GM12892 (cell line): Measurements from ENCODE around the gene RNASE13.

Experiments used
- DNase-seq: peaks from one replicate; pipeline ENCODE4 v3.0.0; 2011; ENCODE audit not compliant: insufficient read length
- FAIRE-seq: peaks from 2 replicates; lab custom pipeline; 2011; peaks lifted over from hg19 to GRCh38; lab: Jason Lieb, UNC
- POLR2A ChIP-seq: IDR thresholded peaks from 2 replicates; pipeline ENCODE4 v1.6.1; 2011; ENCODE audit warnings: low read depth, low read length, control low read depth
- POLR2AphosphoS5 ChIP-seq: IDR thresholded peaks from 2 replicates; pipeline ENCODE4 v1.6.1; 2011; ENCODE audit warnings: low read depth, low read length, control low read depth
- TAF1 ChIP-seq: IDR thresholded peaks from 2 replicates; pipeline ENCODE4 v1.6.1; 2011; ENCODE audit warnings: low read depth, mild to moderate bottlenecking, control low read depth, low read length, borderline replicate concordance

The RNASE13 gene

DNA sequence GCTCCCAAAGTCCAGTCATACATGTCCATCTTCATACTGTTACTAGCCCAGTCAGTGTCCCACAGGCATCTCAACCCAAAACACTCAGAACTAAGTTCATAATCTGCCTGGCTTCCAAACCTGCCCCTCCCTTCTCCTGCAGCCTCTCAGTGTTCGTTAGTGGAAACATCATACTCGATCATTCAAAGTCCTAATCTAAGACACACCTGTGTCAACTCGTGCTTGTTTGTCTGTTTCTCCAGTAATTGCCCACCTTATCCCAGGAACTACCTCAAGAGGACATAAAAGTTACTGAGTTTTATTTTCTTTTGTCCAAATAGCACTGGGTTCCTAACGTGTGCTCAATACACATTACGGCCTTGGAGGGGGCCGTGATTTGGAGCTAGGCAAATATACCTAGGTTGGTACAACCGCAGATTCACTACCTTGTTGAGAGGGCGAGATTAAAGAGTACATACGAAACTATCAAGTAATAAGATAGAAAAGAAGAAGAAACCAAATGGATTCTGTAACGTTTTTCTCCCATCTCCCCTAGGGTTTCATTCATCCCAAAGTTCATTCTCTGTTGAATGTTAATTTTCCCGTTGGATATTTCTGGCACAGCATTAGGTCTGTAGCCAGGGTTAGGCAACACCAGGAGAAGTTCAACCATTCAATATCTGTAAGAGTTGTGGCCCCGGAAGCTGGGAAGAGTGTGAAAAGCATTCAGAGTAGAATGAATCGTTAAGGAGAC, 26.2 kb upstream of the RNASE13 start:
- DNase-seq (no peak), FAIRE-seq (no peak)
- TF ChIP-seq POLR2A: no peak
- no peak for TF ChIP-seq TAF1
- no peak for TF ChIP-seq POLR2AphosphoS5

DNA sequence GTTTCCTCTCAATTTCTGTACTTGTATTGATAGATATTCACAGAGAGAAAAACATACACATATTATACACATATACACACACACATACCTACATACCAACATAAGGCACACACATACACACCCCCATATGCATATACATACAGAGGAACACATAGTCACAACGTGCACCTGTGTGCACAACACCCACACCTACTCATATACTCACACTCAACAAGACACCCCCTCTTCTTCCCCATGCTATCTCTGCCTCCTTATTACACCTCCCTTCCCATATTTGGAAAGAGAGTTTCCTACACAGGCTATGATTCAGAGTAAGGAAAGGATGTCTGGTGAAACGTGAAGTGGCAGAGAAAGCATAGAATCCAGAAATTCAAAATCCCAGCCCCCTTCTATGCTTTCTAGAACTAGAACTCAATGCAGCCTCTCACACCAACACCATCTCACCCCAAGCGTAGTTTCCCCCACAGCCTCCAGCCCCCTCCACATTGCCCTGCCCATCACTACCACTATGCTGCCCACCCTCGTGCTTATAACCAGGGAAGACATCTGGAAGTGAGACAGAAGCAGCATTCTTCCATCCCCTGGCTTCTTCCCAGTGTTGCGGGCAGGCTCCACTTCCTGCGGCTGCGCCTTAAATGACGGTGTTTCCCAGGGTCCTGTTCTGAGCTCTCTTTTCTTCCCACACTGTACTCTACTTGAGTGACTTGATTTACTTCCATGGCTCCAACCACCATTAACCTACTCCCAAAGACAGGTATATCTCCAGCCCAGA, 25.4 kb upstream of the RNASE13 start:
- FAIRE-seq: no peak
- TF ChIP-seq POLR2A: no peak
- TF ChIP-seq POLR2AphosphoS5: no peak
- TF ChIP-seq TAF1: no peak

DNA sequence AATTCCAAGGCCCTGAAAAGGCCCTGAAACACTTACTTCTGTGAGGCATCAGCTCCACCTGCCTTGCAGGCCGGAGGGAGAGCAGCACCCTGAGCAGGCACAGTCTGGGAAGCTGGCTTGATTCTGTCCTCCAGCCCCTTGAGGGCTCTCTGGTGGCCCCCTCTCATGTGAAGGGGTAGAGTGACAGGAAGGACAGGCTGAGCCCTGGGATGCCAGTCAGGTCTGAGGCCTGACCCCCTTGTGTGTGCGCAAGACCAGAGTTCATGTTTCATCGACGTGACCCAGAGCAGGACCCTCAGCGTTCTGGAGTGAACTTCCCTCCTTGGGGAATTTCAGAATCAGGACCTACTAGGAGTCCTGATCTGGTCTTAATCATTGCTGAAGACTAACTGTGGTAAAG, 24.3 kb upstream of the RNASE13 start:
- TF ChIP-seq POLR2A (no peak), TAF1 (no peak), POLR2AphosphoS5 (no peak)
- DNase-seq (no peak), FAIRE-seq (no peak)

More for the DNA sequence above, 25.4 kb upstream of the RNASE13 start:
- no peak for DNase-seq

DNA sequence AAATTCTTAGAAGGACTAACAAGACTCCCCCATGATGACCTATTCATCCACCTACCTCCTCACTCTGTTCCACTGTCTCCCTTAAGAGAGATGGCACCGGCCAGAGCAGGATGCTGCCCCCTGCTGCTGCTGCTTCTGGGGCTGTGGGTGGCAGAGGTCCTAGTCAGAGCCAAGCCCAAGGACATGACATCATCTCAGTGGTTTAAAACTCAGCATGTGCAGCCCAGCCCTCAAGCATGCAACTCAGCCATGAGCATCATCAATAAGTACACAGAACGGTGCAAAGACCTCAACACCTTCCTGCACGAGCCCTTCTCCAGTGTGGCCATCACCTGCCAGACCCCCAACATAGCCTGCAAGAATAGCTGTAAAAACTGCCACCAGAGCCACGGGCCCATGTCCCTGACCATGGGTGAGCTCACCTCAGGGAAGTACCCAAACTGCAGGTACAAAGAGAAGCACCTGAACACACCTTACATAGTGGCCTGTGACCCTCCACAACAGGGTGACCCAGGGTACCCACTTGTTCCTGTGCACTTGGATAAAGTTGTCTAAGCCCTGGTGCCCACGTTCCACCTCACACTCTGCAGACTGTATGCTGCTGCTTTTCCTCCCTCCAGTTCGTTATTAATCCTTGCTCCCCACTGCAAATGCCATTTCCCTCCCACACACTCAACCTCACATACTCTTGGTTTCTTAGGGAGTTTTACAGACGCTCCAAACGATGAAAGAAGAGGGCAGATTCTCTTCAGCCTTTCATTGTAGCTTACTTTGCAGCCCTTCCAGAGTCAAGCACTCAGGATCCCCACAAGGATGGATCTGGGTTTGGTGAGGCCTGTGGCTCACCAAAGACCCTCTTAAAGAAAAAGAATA, 23.4 kb upstream of the RNASE13 start, which contains the start of gene RNASE8:
RNASE8 (plus strand) TSS at position 20 of the 873 bp plus-strand sequence; CDS start at position 91, 71 bp downstream.
- no peak for TF ChIP-seq POLR2AphosphoS5
- no peak for TF ChIP-seq POLR2A
- no peak for TF ChIP-seq TAF1
- DNase-seq: no peak
- FAIRE-seq: no peak

DNA sequence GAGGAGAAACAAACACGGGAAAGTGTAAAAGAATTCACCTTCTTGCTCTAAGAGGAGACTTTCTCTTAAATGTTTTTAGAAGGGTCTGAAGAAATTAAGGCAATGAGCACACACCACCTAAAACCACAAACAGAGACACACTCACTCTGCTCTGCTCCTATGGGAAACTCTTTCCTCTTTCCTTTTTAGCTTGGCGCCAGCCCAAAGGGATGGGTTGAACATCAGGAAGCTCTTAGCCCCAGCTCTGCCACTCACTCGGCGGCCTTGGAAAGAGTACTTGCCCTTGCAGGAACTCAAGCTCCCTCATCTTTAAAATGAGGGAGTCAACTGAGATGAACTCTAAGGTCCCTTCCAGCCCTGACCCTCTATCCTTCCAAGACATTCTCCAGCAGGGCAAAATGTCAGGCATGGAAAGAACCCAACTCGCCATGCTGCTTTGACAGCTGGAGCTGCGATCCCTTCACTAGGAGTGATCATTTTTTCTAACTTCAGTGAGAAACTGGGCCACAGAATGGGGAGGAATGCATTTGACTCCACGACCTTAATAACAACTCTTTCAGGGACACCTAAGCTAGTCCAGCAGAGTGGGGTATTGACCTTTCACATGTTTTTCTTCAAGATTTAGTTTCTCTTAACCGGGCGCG, 22.0 kb upstream of the RNASE13 start:
- no peak for TF ChIP-seq POLR2A
- no peak for TF ChIP-seq TAF1
- TF ChIP-seq POLR2AphosphoS5: no peak
- DNase-seq (no peak), FAIRE-seq (no peak)

DNA sequence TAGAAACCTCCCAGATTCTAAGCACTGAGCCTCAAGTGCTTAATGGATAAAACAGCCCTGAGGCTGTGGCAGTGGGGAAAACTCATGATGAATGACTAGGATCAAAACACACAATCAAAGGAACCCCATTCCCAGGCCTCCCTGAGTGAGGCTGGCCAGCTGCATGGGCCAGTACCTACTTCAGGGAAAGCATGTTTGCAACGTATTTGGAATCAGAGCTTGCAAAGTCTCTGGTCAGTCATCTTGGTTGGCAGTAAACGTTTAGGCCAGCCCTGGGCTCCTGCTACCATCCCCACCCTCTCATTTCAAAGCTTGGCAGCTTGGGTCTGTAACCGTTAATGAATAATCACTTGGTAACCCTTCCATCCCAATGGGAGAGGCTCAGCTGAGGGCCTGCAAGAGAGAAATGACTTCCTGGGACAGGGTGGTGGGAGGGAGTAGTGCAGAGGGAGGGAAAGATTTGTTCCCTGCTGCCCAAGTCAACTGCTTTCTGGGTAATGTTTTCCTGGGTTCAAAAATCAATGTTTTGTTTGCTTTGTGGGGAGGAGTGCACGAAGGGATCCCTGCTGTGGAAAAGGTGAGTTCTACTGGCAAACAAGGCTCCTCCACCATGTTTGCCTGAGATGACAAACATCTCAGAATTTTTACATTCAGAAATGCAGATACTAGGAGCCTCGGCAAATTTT, 21.0 kb upstream of the RNASE13 start:
- TF ChIP-seq TAF1: no peak
- no peak for TF ChIP-seq POLR2AphosphoS5
- no peak for TF ChIP-seq POLR2A
- FAIRE-seq: no peak
- no peak for DNase-seq

DNA sequence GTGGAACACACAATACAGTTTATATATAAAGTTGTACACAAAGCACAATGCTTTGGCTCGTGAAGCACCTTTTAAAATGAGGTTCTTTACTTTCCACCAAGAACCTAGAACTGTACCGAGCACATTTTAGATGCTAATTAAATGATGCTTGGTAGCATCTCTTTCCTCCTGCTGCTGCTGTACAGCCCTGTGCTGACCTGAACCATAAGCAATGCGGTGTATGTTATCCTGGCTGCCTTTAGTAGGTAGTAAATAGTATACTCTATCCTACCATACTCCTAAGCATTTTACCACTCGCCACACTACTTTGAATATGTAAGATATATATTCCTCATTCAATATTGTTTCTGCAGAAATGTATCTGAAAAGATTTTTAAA, 20.1 kb upstream of the RNASE13 start:
- no peak for FAIRE-seq
- no peak for DNase-seq
- TF ChIP-seq TAF1 (no peak), POLR2A (no peak), POLR2AphosphoS5 (no peak)

DNA sequence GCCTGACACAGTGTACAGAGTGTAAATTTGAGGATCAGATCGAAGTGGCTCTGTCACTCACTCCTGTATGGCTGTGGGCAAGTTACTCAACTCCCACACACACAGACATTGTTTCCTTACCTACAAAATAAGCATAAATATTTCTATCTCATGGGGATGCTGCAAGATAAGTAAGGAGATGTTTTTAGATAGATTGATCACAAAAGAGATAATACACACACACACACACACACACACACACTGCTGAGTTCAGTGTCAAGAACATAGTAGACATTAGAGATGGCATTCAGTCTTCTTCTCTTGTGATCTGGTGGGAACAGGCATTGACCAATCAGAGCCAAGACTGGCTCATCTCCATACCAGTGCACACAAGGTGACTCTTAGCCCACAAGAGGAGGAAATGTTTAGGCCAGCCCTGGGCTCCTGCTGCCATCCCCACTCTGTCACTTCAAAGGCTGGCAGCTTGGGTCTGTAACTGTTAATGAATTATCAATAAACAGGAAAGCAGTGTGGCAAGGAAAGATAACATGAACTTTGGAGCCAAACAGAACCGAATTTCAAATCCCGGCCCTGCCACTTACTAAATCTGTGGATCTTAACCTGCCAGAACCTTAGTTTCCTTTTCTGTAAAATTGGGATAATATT, 19.6 kb upstream of the RNASE13 start:
- FAIRE-seq (no peak), DNase-seq (no peak)
- no peak for TF ChIP-seq TAF1
- no peak for TF ChIP-seq POLR2A
- no peak for TF ChIP-seq POLR2AphosphoS5

DNA sequence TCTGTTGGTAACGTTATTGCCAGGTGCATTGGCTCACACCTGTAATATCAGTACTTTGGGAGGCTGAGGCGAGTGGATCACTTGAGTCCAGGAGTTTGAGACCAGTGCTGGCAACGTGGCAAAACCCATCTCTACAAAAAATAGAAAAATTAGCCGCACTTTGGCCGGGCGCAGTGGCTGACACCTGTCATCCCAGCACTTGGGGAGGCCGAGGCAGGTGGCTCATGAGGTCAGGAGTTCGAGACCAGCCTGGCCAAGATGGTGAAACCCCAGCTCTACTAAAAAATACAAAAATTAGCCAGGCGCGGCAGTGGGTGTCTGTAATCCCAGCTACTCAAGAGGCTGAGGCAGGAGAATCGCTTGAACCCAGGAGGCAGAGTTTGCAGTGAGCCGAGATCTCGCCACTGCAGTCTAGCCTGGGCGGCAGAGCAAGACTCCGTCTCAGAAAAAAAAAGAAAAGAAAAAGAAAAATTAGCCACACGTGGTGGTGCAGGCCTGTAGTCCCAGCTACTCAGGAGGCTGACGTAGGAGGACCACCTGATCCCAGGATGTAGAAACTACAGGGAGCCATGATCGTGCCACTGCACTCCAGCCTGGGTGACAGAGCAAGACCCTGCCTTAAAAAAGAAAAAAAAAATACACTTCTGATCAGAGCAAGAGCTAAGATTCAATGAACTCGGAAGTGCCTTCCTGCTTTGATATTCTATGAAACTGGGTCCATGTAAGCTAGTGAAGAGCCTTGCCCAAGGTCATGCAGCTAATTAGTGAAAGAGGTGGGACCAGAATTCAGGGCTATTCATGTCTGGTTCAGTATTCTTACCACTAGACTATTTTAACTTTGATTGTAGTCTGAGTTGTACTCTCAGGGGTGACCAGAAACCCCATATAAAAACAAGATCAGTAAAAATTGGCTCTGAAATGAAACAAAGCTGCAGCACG, 18.8 kb upstream of the RNASE13 start:
- TF ChIP-seq TAF1 (no peak), POLR2A (no peak), POLR2AphosphoS5 (no peak)
- FAIRE-seq (no peak), DNase-seq (no peak)
